Islet of Langerhans (tissue), 1 donor: Measurements from ENCODE around the gene RAB4B.
A peak's percentile ranks its signal among the peaks of the same experiment; 100 is the strongest.
"Not testable (repeated sequence)": the region's sequence is repeated elsewhere in the genome, so short reads cannot be mapped to it uniquely, and the experiment has no call there.

Experiments
- FAIRE-seq: peaks from one replicate; lab custom pipeline; 2011; peaks lifted over from hg19 to GRCh38; lab: Jason Lieb, UNC

The RAB4B gene

GRCh38 chr19:40750874-40751537 is 27.0 kb upstream of the RAB4B start, which contains the start of gene SNRPA:
Gene SNRPA (plus strand): TSS chr19:40751203. CDS start chr19:40751409, 206 bp downstream.
- peak; percentile 17 for FAIRE-seq

DNA sequence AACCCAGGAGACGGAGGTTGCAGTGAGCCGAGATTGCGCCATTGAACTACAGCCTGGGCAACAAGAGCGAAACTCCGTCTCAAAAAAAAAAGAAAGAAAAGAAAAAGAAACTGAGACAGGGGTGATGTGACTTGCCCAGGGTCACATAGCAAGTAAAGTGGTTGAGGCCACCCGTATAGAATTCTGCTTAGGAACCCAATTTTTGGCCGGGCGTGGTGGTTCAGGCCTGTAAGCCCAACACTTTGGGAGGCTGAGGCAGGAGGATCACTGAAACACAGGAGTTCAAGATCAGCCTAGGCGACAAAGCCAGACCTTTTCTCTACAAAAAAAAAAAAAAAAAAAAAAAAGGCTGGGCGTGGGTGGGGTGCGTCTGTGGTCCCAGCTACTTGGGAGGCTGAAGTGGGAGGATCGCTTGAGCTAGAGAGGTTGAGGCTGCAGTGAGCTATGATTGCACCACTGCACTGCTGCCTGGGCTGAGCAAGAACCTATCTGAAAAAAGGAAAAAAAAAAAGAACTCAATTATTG is 25.7 kb upstream of the RAB4B start:
- no peak for FAIRE-seq

- FAIRE-seq, result no peak
Observed at GRCh38 chr19:40754611-40755247, 23.3 kb upstream of the RAB4B start.

- FAIRE-seq, result no peak
Observed at GRCh38 chr19:40755248-40755624, 22.8 kb upstream of the RAB4B start.

- no peak for FAIRE-seq
Observed at GRCh38 chr19:40755791-40756190, 22.3 kb upstream of the RAB4B start.

- FAIRE-seq, result no peak
Observed at GRCh38 chr19:40756502-40757110, 21.4 kb upstream of the RAB4B start.

- no peak for FAIRE-seq
Observed at GRCh38 chr19:40758491-40758890, 19.6 kb upstream of the RAB4B start.

DNA sequence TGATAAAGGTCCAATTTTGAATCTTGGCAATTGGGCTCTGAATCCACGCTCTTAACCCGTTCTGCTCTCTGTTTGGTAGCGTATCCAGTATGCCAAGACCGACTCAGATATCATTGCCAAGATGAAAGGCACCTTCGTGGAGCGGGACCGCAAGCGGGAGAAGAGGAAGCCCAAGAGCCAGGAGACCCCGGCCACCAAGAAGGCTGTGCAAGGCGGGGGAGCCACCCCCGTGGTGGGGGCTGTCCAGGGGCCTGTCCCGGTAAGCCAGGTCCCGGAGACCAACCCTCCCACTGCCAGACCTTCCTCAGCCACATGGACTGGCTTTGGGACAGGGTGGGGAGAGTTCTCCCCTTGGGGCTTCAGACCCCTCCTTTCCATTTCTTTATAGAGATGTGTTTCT is 18.7 kb upstream of the RAB4B start:
- FAIRE-seq, result no peak

- FAIRE-seq, result no peak
Observed at GRCh38 chr19:40762754-40763470, 15.1 kb upstream of the RAB4B start.

DNA sequence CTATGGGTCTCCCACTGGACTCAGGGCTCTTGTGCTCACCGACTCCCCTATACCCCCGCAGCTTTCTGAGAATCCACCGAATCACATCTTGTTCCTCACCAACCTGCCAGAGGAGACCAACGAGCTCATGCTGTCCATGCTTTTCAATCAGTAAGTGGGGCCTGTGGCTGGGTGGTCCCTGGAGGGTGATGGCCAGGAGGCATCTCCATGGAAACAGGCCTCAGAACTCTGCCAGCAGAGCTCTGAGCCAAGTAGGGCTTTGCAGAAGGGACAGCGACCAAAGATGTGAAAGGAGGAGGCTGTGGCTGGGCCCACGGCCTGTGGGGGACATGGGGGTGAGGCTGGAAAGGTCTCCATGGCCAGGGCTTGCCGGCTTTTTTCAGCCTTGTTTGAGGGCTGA is 14.5 kb upstream of the RAB4B start:
- no peak for FAIRE-seq

DNA sequence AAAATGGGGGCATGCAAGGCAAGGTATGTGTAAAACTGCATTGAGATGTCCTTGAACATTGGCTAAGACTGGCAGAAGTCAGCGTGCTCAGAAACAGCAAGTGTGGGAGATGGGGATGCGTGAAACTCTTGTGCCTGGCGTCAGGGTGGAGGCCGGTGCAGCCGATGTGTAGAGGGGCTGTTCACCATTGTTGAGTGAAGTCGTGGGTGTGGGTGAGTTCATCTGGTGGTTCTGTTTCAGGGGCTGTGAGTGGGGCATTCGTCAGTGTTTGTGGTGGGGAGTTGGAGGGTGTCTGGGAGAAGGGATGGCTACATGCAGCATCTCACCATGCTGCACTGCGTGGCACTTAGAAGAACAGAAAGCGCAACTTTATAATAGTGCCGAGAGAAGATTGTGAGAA is 14.1 kb upstream of the RAB4B start:
- no peak for FAIRE-seq

DNA sequence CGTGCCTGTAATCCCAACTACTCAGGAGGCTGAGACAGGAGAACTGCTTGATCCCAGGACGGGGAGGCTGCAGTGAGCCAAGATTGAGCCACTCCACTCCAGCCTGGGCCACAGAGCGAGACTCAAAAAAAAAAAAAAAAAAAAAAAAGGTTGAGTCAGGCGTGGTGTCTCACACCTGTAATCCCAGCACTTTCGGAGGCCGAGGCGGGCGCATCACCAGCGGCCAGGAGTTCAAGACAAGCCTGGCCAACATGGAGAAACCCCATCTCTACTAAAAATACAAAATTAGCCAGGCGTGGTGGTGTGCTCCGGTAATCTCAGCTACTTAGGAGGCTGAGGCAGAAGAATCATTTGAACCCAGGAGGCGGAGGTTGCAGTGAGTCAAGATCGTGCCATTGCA is 11.7 kb upstream of the RAB4B start:
- not testable (repeated sequence) for FAIRE-seq

DNA sequence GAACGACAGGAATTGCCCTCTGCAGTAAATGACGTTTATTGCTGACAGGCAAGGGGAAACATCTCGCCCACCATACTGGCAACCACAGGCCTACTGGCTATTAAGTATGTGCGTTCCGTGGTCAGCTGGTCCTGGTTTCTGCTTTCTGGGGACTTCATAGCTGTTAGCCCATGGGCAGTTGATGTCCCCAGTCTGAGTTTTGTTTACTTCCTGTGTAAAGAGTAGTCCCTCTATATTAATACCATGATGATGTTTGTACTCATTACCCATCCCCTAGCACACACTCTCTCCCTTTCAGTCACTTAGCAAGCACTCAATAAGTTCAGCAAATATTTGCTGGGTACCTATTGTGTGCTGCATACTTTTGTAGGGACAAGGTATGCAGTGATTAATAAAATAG is 9.2 kb upstream of the RAB4B start:
- FAIRE-seq, result no peak

DNA sequence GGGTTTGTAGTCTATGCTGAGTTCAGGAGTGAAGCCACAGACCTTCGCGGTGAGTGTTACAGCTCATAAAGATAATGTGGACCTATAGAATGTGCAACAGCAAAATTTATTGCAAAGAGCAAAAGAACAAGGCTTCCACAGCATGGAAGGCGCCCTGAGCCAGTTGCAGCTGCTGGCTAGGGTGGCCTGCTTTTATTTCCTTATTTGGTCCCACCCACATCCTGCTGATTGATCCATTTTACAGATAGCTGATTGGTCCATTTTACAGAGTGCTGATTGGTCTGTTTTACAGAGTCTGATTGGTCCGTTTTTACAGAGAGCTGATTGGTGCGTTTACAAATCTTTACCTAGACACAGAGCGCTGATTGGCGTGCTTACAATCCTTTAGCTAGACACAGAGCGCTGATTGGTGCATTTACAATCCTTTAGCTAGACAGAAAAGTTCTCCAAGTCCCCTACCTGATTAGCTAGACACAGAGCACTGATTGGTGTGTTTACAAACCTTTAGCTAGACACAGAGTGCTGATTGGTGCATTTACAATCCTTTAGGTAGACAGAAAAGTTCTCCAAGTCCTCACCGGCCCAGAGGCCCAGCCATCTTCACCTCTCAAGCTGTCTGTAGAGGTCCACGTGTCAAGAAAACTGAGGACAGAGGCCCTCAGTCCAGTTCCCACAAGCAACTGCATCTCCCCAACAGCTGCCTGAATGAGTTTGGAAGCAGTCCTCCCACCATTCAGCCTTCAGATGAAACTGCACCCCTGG is 6.8 kb upstream of the RAB4B start:
- not testable (repeated sequence) for FAIRE-seq

DNA sequence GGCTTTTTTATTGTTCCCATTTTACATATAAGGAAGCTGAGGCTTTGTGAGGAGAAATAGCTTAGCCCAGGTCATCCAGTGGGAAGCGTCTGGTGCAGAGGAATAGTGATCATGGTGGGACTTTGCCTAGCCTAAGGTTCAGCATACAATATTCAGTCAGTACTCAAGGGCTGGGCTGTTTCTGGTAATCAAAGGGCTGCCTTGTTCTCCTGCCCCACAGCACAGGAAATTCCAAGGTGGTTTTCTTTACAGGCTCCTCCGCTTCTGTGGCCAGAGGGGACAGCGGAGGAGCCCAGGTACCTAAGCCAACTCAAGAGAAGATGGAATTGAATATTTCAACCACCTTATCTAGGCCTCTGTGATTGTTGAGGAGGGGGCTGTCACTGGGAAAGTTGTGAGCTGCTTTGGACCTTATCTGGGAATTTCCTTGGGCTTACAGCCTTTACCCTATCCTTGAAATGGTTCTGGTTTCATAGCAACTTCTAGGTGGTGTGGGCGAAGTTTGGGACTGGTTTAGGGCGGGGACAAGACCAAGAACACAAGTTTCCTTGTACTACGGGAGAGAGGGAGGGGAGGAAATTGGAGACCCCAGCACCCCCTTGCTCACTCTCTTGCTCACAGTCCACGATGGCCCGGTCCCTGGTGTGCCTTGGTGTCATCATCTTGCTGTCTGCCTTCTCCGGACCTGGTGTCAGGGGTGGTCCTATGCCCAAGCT is 3.0 kb upstream of the RAB4B start, which contains the start of gene MIA:
Gene MIA, plus strand, starts transcription at position 606 of the 716 bp plus-strand sequence. Its CDS starts 22 bp downstream, at position 628.
- no peak for FAIRE-seq

GRCh38 chr19:40775632-40776022 is 2.4 kb upstream of the RAB4B start:
- no peak for FAIRE-seq

GRCh38 chr19:40776364-40776763 is 1.7 kb upstream of the RAB4B start:
- no peak for FAIRE-seq

DNA sequence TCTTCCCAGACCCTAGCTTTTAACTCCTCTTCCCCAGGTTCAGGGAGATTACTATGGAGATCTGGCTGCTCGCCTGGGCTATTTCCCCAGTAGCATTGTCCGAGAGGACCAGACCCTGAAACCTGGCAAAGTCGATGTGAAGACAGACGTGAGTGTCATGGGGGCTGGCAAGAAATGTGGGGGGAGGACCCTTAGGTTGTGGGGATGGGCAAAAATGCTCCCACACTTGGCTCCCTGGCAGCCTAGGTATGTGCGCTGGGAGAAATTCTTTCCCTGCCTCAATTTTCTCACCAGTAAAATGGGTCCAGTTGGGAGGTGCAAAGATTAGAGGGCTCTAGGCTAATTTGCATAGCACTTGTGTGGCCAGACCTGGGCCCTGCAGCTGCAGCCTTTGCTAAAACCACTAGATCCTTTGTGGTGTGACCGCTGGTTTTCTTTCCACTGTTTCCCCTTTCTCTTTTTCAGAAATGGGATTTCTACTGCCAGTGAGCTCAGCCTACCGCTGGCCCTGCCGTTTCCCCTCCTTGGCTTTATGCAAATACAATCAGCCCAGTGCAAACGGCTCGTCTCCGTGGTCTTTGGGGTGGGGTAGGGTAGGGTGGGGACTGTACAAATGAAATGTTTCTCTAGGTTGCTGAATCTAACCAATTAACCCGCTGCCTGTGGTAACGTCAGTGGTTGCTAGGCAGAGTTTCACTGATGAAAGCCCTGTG is 959 bp upstream of the RAB4B start:
- no peak for FAIRE-seq

DNA sequence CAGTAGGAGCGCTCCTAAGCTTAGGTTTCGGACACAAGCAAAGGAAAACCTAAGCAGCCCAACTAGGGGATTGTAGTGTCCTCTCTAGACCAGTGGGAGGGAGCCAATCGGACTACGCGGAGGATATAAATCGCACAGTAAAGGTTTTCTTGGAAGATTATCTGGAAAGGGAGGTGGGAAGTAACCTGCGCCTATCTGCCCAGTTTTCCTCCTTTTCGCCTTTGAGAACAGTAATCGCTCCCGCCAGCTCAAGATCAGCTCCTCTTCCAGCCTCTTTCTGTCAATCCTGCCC is 456 bp upstream of the RAB4B start:
- no peak for FAIRE-seq

- FAIRE-seq, result no peak
Observed at GRCh38 chr19:40778706-40779284, 748 bp downstream of the RAB4B start.
